Loucy (cell line): ENCODE measurements around the gene PDE11A.

Experiments
- H2AFZ ChIP-seq: fragments of 200-600 bp; sonication (generic); 2 replicates; pipeline ENCODE4 v1.6.0; 2016; ENCODE audit warnings: antibody characterized with exemption, mild to moderate bottlenecking, low read length, moderate library complexity
- H3F3A ChIP-seq: fragments of 200-600 bp; 2 replicates; pipeline ENCODE4 v1.6.0; 2016; ENCODE audit warnings: antibody characterized with exemption, low read depth, mild to moderate bottlenecking
- H3K27me3 ChIP-seq: fragments of 200-600 bp; sonication (generic); 2 replicates; pipeline ENCODE4 v1.6.1; 2014; ENCODE audit warnings: low read length, mild to moderate bottlenecking; ENCODE audit not compliant: insufficient read depth, poor library complexity, severe bottlenecking
- H3K36me3 ChIP-seq: fragments of 200-600 bp; sonication (generic); 2 replicates; pipeline ENCODE4 v1.6.1; 2016; ENCODE audit warnings: low read length; ENCODE audit not compliant: insufficient read depth
- H3K4me1 ChIP-seq: fragments of 200-600 bp; sonication (generic); 2 replicates; pipeline ENCODE4 v1.5.1; 2014; ENCODE audit warnings: low read length, mild to moderate bottlenecking; ENCODE audit not compliant: insufficient read depth, poor library complexity, severe bottlenecking
- H3K4me2 ChIP-seq: fragments of 200-600 bp; sonication (generic); 2 replicates; pipeline ENCODE4 v1.6.0; 2014; ENCODE audit warnings: antibody characterized with exemption, low read length, low read depth, mild to moderate bottlenecking; ENCODE audit not compliant: poor library complexity, severe bottlenecking
- H3K4me3 ChIP-seq: fragments of 200-600 bp; sonication (generic); 2 replicates; pipeline ENCODE4 v1.5.1; 2014; ENCODE audit warnings: low read length, mild to moderate bottlenecking, mixed read lengths; ENCODE audit not compliant: poor library complexity, severe bottlenecking
- H3K79me2 ChIP-seq: fragments of 200-600 bp; sonication (generic); 2 replicates; pipeline ENCODE4 v1.6.1; 2014; ENCODE audit warnings: low read length; ENCODE audit not compliant: insufficient read depth
- H3K9ac ChIP-seq: fragments of 200-600 bp; sonication (generic); 2 replicates; pipeline ENCODE4 v1.6.0; 2014; ENCODE audit warnings: mild to moderate bottlenecking, low read depth, low read length, moderate library complexity; ENCODE audit not compliant: poor library complexity, severe bottlenecking
- H3K9me2 ChIP-seq: fragments of 200-600 bp; sonication (generic); replicated peaks from 2 replicates; pipeline ENCODE4 v1.6.1; 2016; ENCODE audit warnings: low read depth, low read length, mixed read lengths
- H3K9me3 ChIP-seq: fragments of 200-600 bp; sonication (generic); 2 replicates; pipeline ENCODE4 v1.6.1; 2014; ENCODE audit warnings: mild to moderate bottlenecking, antibody characterized with exemption, low read length, low read depth; ENCODE audit not compliant: insufficient read depth
- H4K20me1 ChIP-seq: fragments of 200-600 bp; sonication (generic); 2 replicates; pipeline ENCODE4 v1.6.0; 2014; ENCODE audit warnings: antibody characterized with exemption, low read length, mild to moderate bottlenecking; ENCODE audit not compliant: insufficient read depth, poor library complexity, severe bottlenecking
- EZH2phosphoT487 ChIP-seq: fragments of 200-600 bp; IDR thresholded peaks from 2 replicates; pipeline ENCODE4 v1.6.1; 2018; ENCODE audit warnings: antibody characterized with exemption, mild to moderate bottlenecking, moderate library complexity, borderline replicate concordance
- TF ChIP-seq, protein P1 (sequence below): fragments of 200-600 bp; sonication (generic); conservative IDR thresholded peaks from 2 replicates; pipeline ENCODE4 v1.5.1; 2014; ENCODE audit warnings: mild to moderate bottlenecking, antibody characterized with exemption, low read length

Gene PDE11A

GRCh38 chr2:177579486-177580036 is 493.0 kb downstream of the PDE11A start:
- Histone ChIP-seq H3K27me3 (no peaks in the 10 kb centered on the region), H3K36me3 (no peaks in the 10 kb centered on the region), H3K4me1 (no peaks in the 10 kb centered on the region), H3K79me2 (no peaks in the 10 kb centered on the region), H3K9ac (no peak overlapping the region), H3K4me3 (no peak overlapping the region), H3K9me3 (no peaks in the 10 kb centered on the region), H3K4me2 (no peak overlapping the region), H4K20me1 (no peaks in the 10 kb centered on the region), H3F3A (no peaks in the 10 kb centered on the region), H2AFZ (no peak overlapping the region), H3K9me2 (no peaks in the 10 kb centered on the region)
- TF ChIP-seq, protein P1, sequence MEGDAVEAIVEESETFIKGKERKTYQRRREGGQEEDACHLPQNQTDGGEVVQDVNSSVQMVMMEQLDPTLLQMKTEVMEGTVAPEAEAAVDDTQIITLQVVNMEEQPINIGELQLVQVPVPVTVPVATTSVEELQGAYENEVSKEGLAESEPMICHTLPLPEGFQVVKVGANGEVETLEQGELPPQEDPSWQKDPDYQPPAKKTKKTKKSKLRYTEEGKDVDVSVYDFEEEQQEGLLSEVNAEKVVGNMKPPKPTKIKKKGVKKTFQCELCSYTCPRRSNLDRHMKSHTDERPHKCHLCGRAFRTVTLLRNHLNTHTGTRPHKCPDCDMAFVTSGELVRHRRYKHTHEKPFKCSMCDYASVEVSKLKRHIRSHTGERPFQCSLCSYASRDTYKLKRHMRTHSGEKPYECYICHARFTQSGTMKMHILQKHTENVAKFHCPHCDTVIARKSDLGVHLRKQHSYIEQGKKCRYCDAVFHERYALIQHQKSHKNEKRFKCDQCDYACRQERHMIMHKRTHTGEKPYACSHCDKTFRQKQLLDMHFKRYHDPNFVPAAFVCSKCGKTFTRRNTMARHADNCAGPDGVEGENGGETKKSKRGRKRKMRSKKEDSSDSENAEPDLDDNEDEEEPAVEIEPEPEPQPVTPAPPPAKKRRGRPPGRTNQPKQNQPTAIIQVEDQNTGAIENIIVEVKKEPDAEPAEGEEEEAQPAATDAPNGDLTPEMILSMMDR = no peak
- no peak for TF ChIP-seq EZH2phosphoT487

DNA sequence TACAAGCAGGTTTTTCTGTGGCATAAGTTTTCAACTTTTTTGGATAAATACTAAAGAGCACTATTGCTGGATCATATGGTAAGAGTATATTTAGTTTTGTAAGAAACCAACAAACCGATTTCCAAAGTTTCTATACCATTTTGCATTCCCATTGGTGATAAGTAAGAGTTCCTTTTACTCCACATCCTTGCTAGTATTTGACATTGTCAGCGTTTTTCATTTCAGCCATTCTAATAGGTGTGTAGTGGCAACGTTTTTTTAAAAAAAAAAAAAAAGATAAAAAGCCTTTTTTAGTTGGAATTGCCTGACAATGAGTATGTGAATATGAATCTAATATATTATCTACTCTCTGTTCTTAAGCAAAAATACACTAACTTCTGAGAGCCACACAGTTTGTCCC is 494.1 kb downstream of the PDE11A start:
- Histone ChIP-seq H3K4me2 (no peak overlapping the region), H3K9me3 (no peaks in the 10 kb centered on the region), H2AFZ (no peak overlapping the region), H3K9me2 (no peaks in the 10 kb centered on the region), H3K27me3 (no peaks in the 10 kb centered on the region), H3K9ac (no peak overlapping the region), H3K36me3 (no peaks in the 10 kb centered on the region), H3F3A (no peaks in the 10 kb centered on the region), H3K79me2 (no peaks in the 10 kb centered on the region), H3K4me3 (no peak overlapping the region), H4K20me1 (no peaks in the 10 kb centered on the region), H3K4me1 (no peaks in the 10 kb centered on the region)
- TF ChIP-seq, protein P1 = no peak
- no peak for TF ChIP-seq EZH2phosphoT487

GRCh38 chr2:177577075-177577474 is 495.5 kb downstream of the PDE11A start:
- no peaks in the 10 kb centered on the region for H3K27me3 ChIP-seq
- no peak overlapping the region for H3K4me2 ChIP-seq
- H3K4me3 ChIP-seq = no peak overlapping the region
- no peaks in the 10 kb centered on the region for H3K36me3 ChIP-seq
- no peaks in the 10 kb centered on the region for H3K9me3 ChIP-seq
- H4K20me1 ChIP-seq = no peaks in the 10 kb centered on the region
- no peaks in the 10 kb centered on the region for H3F3A ChIP-seq
- no peaks in the 10 kb centered on the region for H3K9me2 ChIP-seq
- no peak overlapping the region for H3K9ac ChIP-seq
- no peaks in the 10 kb centered on the region for H3K4me1 ChIP-seq
- H3K79me2 ChIP-seq = no peaks in the 10 kb centered on the region
- H2AFZ ChIP-seq = no peak overlapping the region
- TF ChIP-seq, protein P1 = no peak
- no peak for TF ChIP-seq EZH2phosphoT487
